Neural progenitor cell (in vitro differentiated cells): ENCODE results near the gene PTPRCAP. TPM values are rescaled to one million over a fixed set of nuclear protein-coding genes. Genes with fewer than 3 reads are reported as not detected.

Source experiments
- DNase-seq: peaks from one replicate; pipeline ENCODE4 v3.0.0-alpha.2; 2016; ENCODE audit warnings: low spot score
- H2AFZ ChIP-seq: fragments of 200-600 bp; sonication (generic); replicated peaks from 2 replicates; pipeline ENCODE4 v1.6.1; 2016; ENCODE audit warnings: antibody characterized with exemption
- H3F3A ChIP-seq: fragments of 200-600 bp; sonication (generic); 2 replicates; pipeline ENCODE4 v1.6.1; 2016; ENCODE audit warnings: antibody characterized with exemption, low read depth
- H3K27ac ChIP-seq: fragments of 200-600 bp; sonication (generic); 2 replicates; pipeline ENCODE4 v1.5.1; 2016; ENCODE audit warnings: mild to moderate bottlenecking
- H3K27me3 ChIP-seq: fragments of 200-600 bp; sonication (generic); 2 replicates; pipeline ENCODE4 v1.6.1; 2016; ENCODE audit warnings: mild to moderate bottlenecking, moderate library complexity
- H3K36me3 ChIP-seq: fragments of 200-600 bp; sonication (generic); 2 replicates; pipeline ENCODE4 v1.5.1; 2016
- H3K4me1 ChIP-seq: fragments of 200-600 bp; sonication (generic); 2 replicates; pipeline ENCODE4 v1.6.1; 2016; ENCODE audit warnings: mixed run types
- H3K4me2 ChIP-seq: fragments of 200-600 bp; sonication (generic); 2 replicates; pipeline ENCODE4 v1.6.1; 2016
- H3K4me3 ChIP-seq: fragments of 200-600 bp; sonication (generic); 2 replicates; pipeline ENCODE4 v1.5.1; 2016
- H3K79me2 ChIP-seq: fragments of 200-600 bp; sonication (generic); 2 replicates; pipeline ENCODE4 v1.6.1; 2016; ENCODE audit warnings: low read depth
- H3K9ac ChIP-seq: fragments of 200-600 bp; sonication (generic); 2 replicates; pipeline ENCODE4 v1.6.1; 2016
- H3K9me3 ChIP-seq: fragments of 200-600 bp; sonication (generic); 2 replicates; pipeline ENCODE4 v1.5.1; 2016; ENCODE audit warnings: low read depth
- H4K20me1 ChIP-seq: fragments of 200-600 bp; sonication (generic); 2 replicates; pipeline ENCODE4 v1.6.1; 2016; ENCODE audit warnings: low read depth
- H3K27ac Mint-ChIP-seq: 3 replicates; pipeline ENCODE4 v1.8.0; 2021; ENCODE audit warnings: mixed read lengths
- H3K27me3 Mint-ChIP-seq: 2 replicates; pipeline ENCODE4 v1.8.0; 2022; ENCODE audit warnings: low read depth, mild to moderate bottlenecking, inconsistent platforms, moderate library complexity, mixed read lengths; ENCODE audit not compliant: insufficient read depth
- H3K36me3 Mint-ChIP-seq: 3 replicates; pipeline ENCODE4 v1.8.0; 2021; ENCODE audit warnings: mixed read lengths
- H3K4me1 Mint-ChIP-seq: 3 replicates; pipeline ENCODE4 v1.8.0; 2021; ENCODE audit warnings: mixed read lengths
- H3K4me3 Mint-ChIP-seq: 3 replicates; pipeline ENCODE4 v1.8.0; 2021; ENCODE audit warnings: mild to moderate bottlenecking, moderate library complexity, mixed read lengths
- H3K9me3 Mint-ChIP-seq: 3 replicates; pipeline ENCODE4 v1.8.0; 2020; ENCODE audit warnings: mixed read lengths
- CTCF ChIP-seq: fragments of 200-600 bp; sonication (generic); IDR thresholded peaks from 2 replicates; pipeline ENCODE4 v1.5.1; 2017; ENCODE audit warnings: antibody characterized with exemption, mild to moderate bottlenecking
- EZH2 ChIP-seq: fragments of 200-600 bp; sonication (generic); IDR thresholded peaks from 2 replicates; pipeline ENCODE4 v1.6.1; 2017; ENCODE audit warnings: antibody characterized with exemption, mild to moderate bottlenecking, moderate library complexity
- EZH2phosphoT487 ChIP-seq: fragments of 200-600 bp; sonication (generic); IDR thresholded peaks from 2 replicates; pipeline ENCODE4 v1.6.1; 2017; ENCODE audit warnings: antibody characterized with exemption
- total RNA-seq: library from RNA; depleted of rRNA; stranded (reverse); fragments of >200 nt; gene quantifications from 2 replicates; pipeline ENCODE4 v1.2.3, GENCODE V29; 2015; ENCODE audit warnings: low replicate concordance

Gene PTPRCAP
- total RNA-seq, 1 donor from 2014 or later, result not detected

GRCh38 chr11:67457453-67457852 is 20.0 kb upstream of the PTPRCAP start:
- Mint-ChIP-seq H3K4me1 (peaks cover 4% of the 10 kb centered on the region), H3K27me3 (peaks cover 3% of the 10 kb centered on the region), H3K36me3 (no peaks in the 10 kb centered on the region), H3K4me3 (no peak overlapping the region), H3K9me3 (no peaks in the 10 kb centered on the region), H3K27ac (no peak overlapping the region)
- Histone ChIP-seq H3K36me3 (no peaks in the 10 kb centered on the region), H3K79me2 (no peaks in the 10 kb centered on the region), H4K20me1 (no peaks in the 10 kb centered on the region), H3K4me2 (no peak overlapping the region), H3K9me3 (no peaks in the 10 kb centered on the region), H2AFZ (no peak overlapping the region), H3K9ac (no peak overlapping the region), H3F3A (no peaks in the 10 kb centered on the region), H3K27me3 (no peaks in the 10 kb centered on the region), H3K4me1 (no peaks in the 10 kb centered on the region), H3K27ac (no peak overlapping the region), H3K4me3 (no peak overlapping the region)
- DNase-seq, result no peak
- TF ChIP-seq EZH2phosphoT487 (no peak), CTCF (no peak), EZH2 (no peak)

GRCh38 chr11:67456068-67456705 is 18.7 kb upstream of the PTPRCAP start:
- Histone ChIP-seq H3K4me1 (no peaks in the 10 kb centered on the region), H3K9me3 (no peaks in the 10 kb centered on the region), H3K79me2 (no peaks in the 10 kb centered on the region), H3K27me3 (no peaks in the 10 kb centered on the region), H3K4me2 (no peak overlapping the region), H3F3A (no peaks in the 10 kb centered on the region), H4K20me1 (no peaks in the 10 kb centered on the region), H3K9ac (no peak overlapping the region), H2AFZ (no peak overlapping the region), H3K4me3 (no peak overlapping the region), H3K36me3 (no peaks in the 10 kb centered on the region), H3K27ac (no peak overlapping the region)
- Mint-ChIP-seq H3K4me1 (peaks cover 7% of the 10 kb centered on the region), H3K9me3 (no peaks in the 10 kb centered on the region), H3K27me3 (peaks cover 6% of the 10 kb centered on the region), H3K36me3 (no peaks in the 10 kb centered on the region), H3K27ac (no peak overlapping the region), H3K4me3 (no peak overlapping the region)
- DNase-seq, result no peak
- TF ChIP-seq EZH2 (no peak), EZH2phosphoT487 (no peak), CTCF (no peak)

- Mint-ChIP-seq H3K27me3 (peaks cover 6% of the 10 kb centered on the region), H3K36me3 (no peaks in the 10 kb centered on the region), H3K4me1 (peaks cover 13% of the 10 kb centered on the region), H3K27ac (no peak within 1 kb of the TSS), H3K9me3 (no peaks in the 10 kb centered on the region), H3K4me3 (no peak within 1 kb of the TSS)
- no peak for TF ChIP-seq EZH2phosphoT487
- H2AFZ ChIP-seq, result no peak within 1 kb of the TSS
- no peaks in the 10 kb centered on the region for H3K9me3 ChIP-seq
- no peak within 1 kb of the TSS for H3K4me3 ChIP-seq
- no peaks in the 10 kb centered on the region for H4K20me1 ChIP-seq
- no peaks in the 10 kb centered on the region for H3K79me2 ChIP-seq
- no peaks in the 10 kb centered on the region for H3K4me1 ChIP-seq
- H3K27ac ChIP-seq, result no peak within 1 kb of the TSS
- no peaks in the 10 kb centered on the region for H3K36me3 ChIP-seq
- no peaks in the 10 kb centered on the region for H3K27me3 ChIP-seq
- no peak within 1 kb of the TSS for H3K4me2 ChIP-seq
- H3F3A ChIP-seq, result no peaks in the 10 kb centered on the region
- DNase-seq, result no peak
- H3K9ac ChIP-seq, result no peak within 1 kb of the TSS
Measured at GRCh38 chr11:67455054-67455453, 17.6 kb upstream of the PTPRCAP start, which contains the start of gene CABP4. Gene CABP4, plus strand, starts transcription at chr11:67455354. Its CDS starts 70 bp downstream, at chr11:67455424.
